ENCODE results near the gene SELENOS. TPM values are rescaled to one million over a fixed set of nuclear protein-coding genes. Genes with fewer than 3 reads are reported as not detected.
"Not testable (repeated sequence)": the region's sequence is repeated elsewhere in the genome, so short reads cannot be mapped to it uniquely, and the experiment has no call there.

The SELENOS gene
- total RNA-seq, 4 donors from 2014 or later: 14.0 to 119 (median 103) TPM

DNA sequence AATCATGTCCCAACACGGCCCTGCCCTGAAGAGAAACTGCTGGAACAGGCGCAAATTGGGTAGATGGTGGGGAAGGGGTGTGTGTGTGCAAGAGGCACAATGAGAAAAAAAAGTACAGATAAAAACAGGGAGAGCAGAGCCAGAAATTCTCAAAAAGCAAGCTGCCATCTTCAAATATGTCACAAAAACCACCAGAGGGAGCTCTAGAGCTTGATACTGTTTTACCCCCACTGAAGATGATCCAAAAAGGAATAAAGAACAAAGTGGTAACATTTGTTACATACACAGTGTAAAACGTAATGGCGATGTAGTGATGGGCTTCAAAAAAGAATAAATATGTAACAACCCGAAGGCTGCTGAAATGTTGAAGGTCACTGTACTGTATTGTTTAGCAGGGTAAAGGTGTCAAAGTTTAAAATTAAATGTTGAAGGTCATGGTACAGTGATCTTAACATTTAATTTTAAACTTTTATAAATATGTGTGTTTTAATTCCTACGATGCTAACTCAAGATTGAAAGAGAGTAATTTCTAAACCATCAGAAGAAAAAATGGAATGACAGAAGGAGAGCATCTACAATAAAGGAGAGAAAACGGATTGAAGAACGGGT lies 11.7 kb upstream of the SELENOS start:
- H3K27ac ChIP-seq: no peak overlapping the region
- H3K4me1 ChIP-seq: peaks cover 3 to 31% (median 8%) of the 10 kb centered on the region in 4 donors
- H3K27me3 ChIP-seq: no peaks in the 10 kb centered on the region
- no peak for DNase-seq
- H3K9me3 ChIP-seq: no peaks in the 10 kb centered on the region
- H3K4me3 ChIP-seq: no peak overlapping the region
- no peak for TF ChIP-seq POLR2A (IDR thresholded peaks at IDR 0.05)
- TF ChIP-seq, protein P1, sequence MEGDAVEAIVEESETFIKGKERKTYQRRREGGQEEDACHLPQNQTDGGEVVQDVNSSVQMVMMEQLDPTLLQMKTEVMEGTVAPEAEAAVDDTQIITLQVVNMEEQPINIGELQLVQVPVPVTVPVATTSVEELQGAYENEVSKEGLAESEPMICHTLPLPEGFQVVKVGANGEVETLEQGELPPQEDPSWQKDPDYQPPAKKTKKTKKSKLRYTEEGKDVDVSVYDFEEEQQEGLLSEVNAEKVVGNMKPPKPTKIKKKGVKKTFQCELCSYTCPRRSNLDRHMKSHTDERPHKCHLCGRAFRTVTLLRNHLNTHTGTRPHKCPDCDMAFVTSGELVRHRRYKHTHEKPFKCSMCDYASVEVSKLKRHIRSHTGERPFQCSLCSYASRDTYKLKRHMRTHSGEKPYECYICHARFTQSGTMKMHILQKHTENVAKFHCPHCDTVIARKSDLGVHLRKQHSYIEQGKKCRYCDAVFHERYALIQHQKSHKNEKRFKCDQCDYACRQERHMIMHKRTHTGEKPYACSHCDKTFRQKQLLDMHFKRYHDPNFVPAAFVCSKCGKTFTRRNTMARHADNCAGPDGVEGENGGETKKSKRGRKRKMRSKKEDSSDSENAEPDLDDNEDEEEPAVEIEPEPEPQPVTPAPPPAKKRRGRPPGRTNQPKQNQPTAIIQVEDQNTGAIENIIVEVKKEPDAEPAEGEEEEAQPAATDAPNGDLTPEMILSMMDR (IDR thresholded peaks at IDR 0.05): peak; percentile 20 to 72 (median 62)
- H3K36me3 ChIP-seq: peaks cover 0 to 64% (median 0%) of the 10 kb centered on the region in 3 donors

DNA sequence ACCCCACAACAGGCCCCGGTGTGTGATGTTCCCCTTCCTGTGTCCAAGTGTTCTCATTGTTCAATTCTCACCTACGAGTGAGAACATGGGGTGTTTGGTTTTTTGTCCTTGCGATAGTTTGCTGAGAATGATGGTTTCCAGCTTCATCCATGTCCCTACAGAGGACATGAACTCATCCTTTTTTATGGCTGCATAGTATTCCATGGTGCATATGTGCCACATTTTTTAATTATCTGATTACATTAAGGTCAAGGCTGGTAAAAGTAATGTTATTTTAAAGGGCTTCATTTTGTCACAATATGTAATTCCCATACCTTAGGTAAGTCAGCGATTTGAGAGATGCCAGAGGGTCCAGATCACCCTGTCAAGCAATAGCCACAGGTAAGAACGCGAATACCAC lies 10.1 kb upstream of the SELENOS start:
- not testable (repeated sequence) for DNase-seq, H3K4me3 ChIP-seq, H3K9me3 ChIP-seq, H3K27me3 ChIP-seq
- H3K36me3 ChIP-seq: peaks cover 0 to 80% (median 0%) of the 10 kb centered on the region in 3 donors
- peak overlapping the region in 2 of 4 donors; percentile 19 to 26 for H3K27ac ChIP-seq
- peaks cover 0 to 16% (median 2%) of the 10 kb centered on the region in 4 donors for H3K4me1 ChIP-seq

DNA sequence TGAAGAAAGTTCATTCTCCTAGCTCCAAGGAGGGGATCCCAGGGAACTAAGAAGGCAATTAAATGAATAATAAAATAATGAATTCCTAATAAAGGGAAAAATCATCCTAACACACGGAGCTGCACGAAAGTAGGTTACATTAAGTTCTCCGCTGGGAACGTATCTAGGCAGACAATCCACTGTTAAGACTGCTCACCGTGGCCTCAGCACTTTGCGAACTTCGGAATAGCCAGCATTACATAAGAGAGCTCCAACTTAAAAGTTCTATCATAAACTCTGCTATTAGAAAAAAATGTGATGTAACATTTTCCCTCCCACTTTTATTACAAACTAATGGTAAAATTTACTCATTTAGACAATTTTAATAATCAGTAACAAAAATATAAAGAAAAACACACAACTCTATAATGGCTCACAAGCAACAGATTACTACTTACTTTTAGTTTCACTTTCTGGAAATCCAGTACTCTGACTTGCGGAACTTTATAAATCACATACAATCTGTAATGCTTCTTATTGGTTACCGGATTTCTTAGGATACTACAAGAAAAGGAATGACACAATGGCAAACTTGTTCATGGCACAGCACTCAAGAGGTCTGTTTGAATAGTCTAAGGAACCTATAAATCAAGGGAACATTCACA lies 9.3 kb upstream of the SELENOS start:
- peak overlapping the region in 2 of 4 donors; percentile 19 to 26 for H3K27ac ChIP-seq
- H3K9me3 ChIP-seq: no peaks in the 10 kb centered on the region
- no peaks in the 10 kb centered on the region for H3K27me3 ChIP-seq
- no peak for DNase-seq
- H3K4me3 ChIP-seq: peak overlapping the region in 1 of 4 donors; percentile 17
- TF ChIP-seq, protein P1 (IDR thresholded peaks at IDR 0.05): no peak
- TF ChIP-seq POLR2A (IDR thresholded peaks at IDR 0.05): no peak
- H3K4me1 ChIP-seq: peaks cover 0 to 9% (median 2%) of the 10 kb centered on the region in 4 donors
- H3K36me3 ChIP-seq: peaks cover 0 to 79% (median 0%) of the 10 kb centered on the region in 3 donors

DNA sequence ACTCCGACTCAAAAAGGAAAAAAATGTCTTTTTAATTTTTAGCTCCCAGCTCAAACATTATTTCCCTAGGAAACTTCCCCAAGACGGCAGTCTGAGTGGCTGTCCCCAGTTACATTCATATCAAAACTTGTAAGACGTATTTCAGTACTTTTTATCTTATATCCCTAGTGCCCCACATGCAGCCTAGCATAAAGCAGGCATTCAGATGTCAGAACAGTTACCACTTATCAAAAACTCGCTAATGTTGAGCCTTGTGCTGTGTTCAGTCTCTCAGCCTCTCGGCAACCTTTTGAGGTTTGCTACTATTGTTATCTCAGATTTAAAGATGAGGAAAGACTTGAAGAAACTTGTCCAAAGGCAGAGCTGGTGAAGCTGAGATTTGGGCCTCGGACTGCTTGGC lies 6.6 kb upstream of the SELENOS start:
- Histone ChIP-seq H3K27me3 (no peaks in the 10 kb centered on the region), H3K27ac (no peak overlapping the region), H3K4me3 (no peak overlapping the region), H3K9me3 (no peaks in the 10 kb centered on the region), H3K36me3 (peaks cover 0 to 80% (median 0%) of the 10 kb centered on the region in 3 donors), H3K4me1 (peaks cover 0 to 20% (median 2%) of the 10 kb centered on the region in 4 donors)
- no peak for DNase-seq
- no peak for TF ChIP-seq POLR2A (IDR thresholded peaks at IDR 0.05)
- TF ChIP-seq, protein P1 (IDR thresholded peaks at IDR 0.05): no peak

DNA sequence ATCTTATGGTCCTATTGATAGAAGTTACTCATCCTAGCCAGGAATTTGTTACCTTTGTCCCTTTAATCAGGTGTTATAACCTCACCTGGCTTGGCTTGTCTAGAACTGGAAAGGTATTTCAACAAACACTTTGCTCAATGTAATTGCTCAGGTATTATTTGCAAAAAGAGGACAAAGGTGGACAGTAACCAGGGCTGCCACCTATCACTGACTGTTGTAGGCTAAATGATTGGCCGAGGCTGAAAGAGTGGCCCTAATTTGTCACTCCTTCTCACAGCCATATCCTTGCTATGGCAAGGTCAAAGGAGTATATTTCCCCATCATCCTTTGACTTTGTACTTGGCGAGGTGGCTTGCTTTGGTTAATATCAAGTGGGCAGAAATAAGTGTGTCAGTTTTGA lies 2.7 kb upstream of the SELENOS start:
- Histone ChIP-seq H3K36me3 (peaks cover 0 to 51% (median 0%) of the 10 kb centered on the region in 3 donors), H3K27me3 (no peaks in the 10 kb centered on the region), H3K4me1 (peaks cover 2 to 26% (median 6%) of the 10 kb centered on the region in 4 donors), H3K9me3 (no peaks in the 10 kb centered on the region), H3K4me3 (no peak overlapping the region), H3K27ac (peak overlapping the region in 3 of 4 donors; percentile 63 to 99 (median 80))
- DNase-seq: peak in 1 of 3 donors; percentile 80
- TF ChIP-seq, protein P1 (IDR thresholded peaks at IDR 0.05): no peak
- no peak for TF ChIP-seq POLR2A (IDR thresholded peaks at IDR 0.05)

DNA sequence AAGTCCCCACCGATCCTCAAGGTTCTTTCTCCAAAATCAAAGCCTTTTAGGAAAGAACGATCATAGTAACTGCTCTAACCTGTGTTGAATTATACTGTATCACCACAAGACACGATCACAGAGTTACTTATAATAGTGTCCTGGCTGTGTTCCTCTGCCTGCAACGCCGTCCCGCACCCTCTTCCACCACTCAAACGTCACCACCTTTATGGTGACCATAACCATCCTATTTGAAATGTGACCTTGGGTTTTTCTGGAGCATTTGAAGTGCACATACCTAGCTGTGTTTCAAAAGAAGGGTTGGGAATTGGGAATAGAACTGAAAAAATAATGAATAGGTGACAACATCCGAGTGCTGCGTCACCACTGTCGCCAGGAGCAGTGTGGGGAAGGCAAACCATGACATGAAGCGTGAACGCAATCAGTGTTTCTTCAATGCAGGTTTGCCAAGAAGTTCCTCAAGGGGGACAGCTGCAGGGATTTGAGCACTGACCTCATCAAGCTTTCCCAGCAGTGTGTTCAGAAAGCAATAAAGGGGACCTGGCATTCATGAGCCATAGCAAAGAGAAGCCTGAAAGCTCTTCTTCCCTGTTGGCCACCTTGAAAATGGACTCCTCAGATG lies 769 bp upstream of the SELENOS start:
- DNase-seq: no peak
- Histone ChIP-seq H3K36me3 (peaks cover 0 to 51% (median 0%) of the 10 kb centered on the region in 3 donors), H3K4me3 (peak overlapping the region; percentile 70 to 99 (median 92)), H3K4me1 (peaks cover 2 to 26% (median 6%) of the 10 kb centered on the region in 4 donors), H3K27me3 (no peaks in the 10 kb centered on the region), H3K27ac (peak overlapping the region; percentile 87 to 99 (median 92)), H3K9me3 (no peaks in the 10 kb centered on the region)
- TF ChIP-seq POLR2A (IDR thresholded peaks at IDR 0.05): no peak
- TF ChIP-seq, protein P1 (IDR thresholded peaks at IDR 0.05): no peak
